ENCODE measurements around the gene OR4D1.

Gene OR4D1

DNA sequence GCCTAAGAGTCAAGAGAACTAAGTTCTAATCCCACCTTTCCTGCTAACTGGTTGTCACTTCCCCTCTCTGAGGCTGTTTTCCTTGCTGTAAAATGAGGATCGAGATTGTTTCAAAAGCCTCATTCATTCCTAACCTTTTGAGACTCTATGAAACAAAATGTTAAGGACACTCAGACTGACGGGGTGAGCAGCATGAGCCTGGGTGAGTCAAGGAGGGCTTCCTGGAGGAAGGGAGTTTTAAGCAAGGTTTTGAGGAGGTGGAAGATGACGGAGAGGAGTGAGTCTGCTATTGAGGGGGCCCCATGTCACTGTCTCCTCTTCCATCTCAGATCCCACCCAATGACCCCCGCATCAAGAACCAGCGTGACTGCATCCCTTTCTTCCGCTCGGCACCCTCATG lies 48.4 kb downstream of the OR4D1 start:
- no peaks in the 10 kb centered on the region for H3K9me3 Mint-ChIP-seq
- H3K36me3 Mint-ChIP-seq: no peaks in the 10 kb centered on the region
- no peak for ATAC-seq
- no peak overlapping the region for H3K27ac Mint-ChIP-seq
- H3K4me3 Mint-ChIP-seq: no peak overlapping the region
- H3K27me3 Mint-ChIP-seq: peaks cover 73% of the 10 kb centered on the region
- H3K4me1 Mint-ChIP-seq: peaks cover 6% of the 10 kb centered on the region

DNA sequence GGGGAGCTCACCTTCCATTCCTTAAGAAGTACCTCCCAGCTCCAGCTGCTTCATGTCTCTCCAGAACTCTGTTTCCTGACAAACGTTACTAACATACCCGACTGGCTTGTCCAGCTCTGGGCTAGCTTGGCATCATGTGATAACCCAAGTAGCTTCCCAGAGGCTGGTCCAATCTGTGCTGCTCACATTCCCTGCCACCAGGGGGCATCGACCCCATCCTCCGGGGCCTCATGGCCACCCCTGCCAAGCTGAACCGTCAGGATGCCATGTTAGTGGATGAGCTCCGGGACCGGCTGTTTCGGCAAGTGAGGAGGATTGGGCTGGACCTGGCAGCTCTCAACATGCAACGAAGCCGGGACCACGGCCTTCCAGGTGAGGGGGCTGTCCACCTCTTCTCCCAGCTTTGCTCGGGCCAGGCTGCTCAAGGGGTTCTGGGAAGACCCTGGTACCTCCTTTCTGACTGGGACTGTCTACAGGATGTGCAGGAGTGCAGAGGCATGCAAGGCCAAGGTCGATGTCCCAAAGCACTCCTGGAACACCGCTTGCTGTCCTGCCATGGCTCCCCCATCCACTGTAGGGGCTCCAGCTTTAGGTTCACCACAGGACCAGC lies 51.9 kb downstream of the OR4D1 start:
- H3K27ac Mint-ChIP-seq: no peak overlapping the region
- H3K27me3 Mint-ChIP-seq: peaks cover 46% of the 10 kb centered on the region
- peaks cover 6% of the 10 kb centered on the region for H3K4me1 Mint-ChIP-seq
- peak; percentile 82 for ATAC-seq
- H3K4me3 Mint-ChIP-seq: peak overlapping the region; percentile 13
- no peaks in the 10 kb centered on the region for H3K9me3 Mint-ChIP-seq
- H3K36me3 Mint-ChIP-seq: peaks cover 3% of the 10 kb centered on the region

DNA sequence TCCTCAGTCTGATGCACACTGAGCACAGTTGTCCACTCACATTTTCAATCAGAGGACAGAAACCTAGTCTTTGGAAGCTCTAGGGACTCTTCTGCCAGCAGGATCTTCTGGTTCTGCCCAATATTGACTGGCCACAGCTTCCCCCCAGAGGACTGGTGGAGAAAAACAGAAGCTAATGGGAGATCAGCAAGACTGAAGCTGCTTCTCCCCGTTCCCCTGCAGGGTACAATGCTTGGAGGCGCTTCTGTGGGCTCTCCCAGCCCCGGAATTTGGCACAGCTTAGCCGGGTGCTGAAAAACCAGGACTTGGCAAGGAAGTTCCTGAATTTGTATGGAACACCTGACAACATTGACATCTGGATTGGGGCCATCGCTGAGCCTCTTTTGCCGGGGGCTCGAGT lies 54.7 kb downstream of the OR4D1 start:
- Mint-ChIP-seq H3K4me1 (peaks cover 6% of the 10 kb centered on the region), H3K9me3 (no peaks in the 10 kb centered on the region), H3K27ac (no peak overlapping the region), H3K36me3 (peaks cover 18% of the 10 kb centered on the region), H3K27me3 (peaks cover 25% of the 10 kb centered on the region), H3K4me3 (no peak overlapping the region)
- ATAC-seq: no peak

DNA sequence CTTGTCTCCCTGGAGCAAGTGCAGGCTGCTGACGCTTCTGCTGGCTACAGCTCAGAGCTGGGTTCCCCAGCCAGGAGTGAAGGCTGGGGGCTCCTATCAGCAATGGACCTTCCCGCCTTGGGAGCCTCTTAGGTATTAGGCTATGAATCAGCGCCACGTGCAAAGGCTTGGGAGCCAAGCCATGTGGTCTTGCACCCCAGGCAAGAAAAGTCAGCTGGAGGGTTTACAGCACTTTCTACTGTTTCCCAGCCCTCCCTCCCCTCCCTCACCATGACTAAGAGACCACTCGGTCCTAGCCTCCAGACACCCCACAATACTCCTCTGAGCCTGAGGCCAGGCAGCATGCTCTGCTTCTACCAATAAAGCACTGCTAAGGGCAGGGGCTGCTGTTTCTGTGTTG lies 56.6 kb downstream of the OR4D1 start:
- Mint-ChIP-seq H3K27me3 (peaks cover 7% of the 10 kb centered on the region), H3K27ac (no peak overlapping the region), H3K4me3 (no peak overlapping the region), H3K36me3 (peaks cover 34% of the 10 kb centered on the region), H3K9me3 (no peaks in the 10 kb centered on the region), H3K4me1 (peaks cover 6% of the 10 kb centered on the region)
- no peak for ATAC-seq

DNA sequence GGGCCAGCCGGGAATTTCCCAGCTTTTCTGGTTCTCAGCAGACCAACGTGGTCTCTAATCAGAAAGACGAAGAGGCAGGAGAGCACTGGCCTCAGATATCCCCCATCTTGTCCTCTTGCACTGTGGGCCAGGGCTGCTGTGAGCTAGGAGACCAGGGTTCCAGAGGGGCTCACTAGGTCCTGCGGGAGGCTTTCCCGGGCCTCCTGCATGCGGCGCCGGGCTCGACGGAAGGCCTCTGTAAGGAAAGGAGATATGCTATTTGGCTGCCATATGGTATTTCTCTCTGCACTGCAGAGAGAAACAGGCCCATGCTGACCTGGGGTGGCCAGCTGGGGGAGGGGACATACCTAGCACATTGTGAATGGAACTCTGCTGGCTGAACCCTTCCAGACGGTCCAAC lies 57.8 kb downstream of the OR4D1 start:
- Mint-ChIP-seq H3K4me1 (no peaks in the 10 kb centered on the region), H3K4me3 (no peak overlapping the region), H3K27ac (no peak overlapping the region), H3K27me3 (no peaks in the 10 kb centered on the region), H3K9me3 (no peaks in the 10 kb centered on the region), H3K36me3 (peaks cover 45% of the 10 kb centered on the region)
- ATAC-seq: no peak

DNA sequence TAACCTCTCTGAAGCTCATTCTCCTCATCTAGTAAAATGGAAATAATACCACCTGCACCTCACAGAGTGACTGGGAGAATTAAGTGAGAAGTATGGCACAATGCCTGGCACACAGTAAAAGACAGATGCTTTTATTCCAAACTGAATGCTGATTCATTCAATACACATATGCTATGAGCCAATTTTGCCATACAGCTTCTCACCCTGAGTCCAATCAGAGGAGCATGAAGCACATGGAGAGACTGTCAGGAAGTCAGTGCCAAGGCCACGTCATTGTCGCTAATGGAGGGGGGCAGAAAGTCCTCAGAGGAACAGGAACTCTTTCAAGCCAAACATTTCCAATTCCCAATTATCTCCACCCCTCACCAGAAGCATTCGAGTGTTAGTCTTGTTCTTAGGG lies 59.3 kb downstream of the OR4D1 start:
- ATAC-seq: no peak
- Mint-ChIP-seq H3K9me3 (no peaks in the 10 kb centered on the region), H3K4me1 (no peaks in the 10 kb centered on the region), H3K27me3 (no peaks in the 10 kb centered on the region), H3K27ac (no peak overlapping the region), H3K4me3 (no peak overlapping the region), H3K36me3 (peaks cover 52% of the 10 kb centered on the region)

DNA sequence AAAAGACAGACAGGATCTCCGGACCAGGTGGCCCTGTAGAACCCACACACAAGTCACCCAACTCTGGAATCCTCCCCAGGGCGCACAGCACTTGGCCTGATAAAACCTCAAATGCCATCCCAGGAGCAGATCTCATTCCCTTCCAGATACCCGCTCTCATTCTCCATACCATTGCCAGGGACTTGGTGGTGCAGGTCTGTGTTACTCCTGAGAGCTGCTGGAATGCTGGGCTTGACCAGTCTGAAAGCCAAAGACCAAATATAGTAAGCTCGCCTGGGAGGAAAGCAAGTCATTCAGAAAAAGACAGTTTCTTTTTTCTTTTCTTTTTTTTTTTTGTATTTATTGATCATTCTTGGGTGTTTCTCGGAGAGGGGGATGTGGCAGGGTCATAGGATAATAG lies 60.2 kb downstream of the OR4D1 start:
- Mint-ChIP-seq H3K4me1 (no peaks in the 10 kb centered on the region), H3K4me3 (no peak overlapping the region), H3K36me3 (peaks cover 58% of the 10 kb centered on the region), H3K9me3 (no peaks in the 10 kb centered on the region), H3K27ac (no peak overlapping the region), H3K27me3 (no peaks in the 10 kb centered on the region)
- ATAC-seq: no peak

Data from stimulated activated memory B cell treated with anti-CD40 and anti-IgM and Interleukin-4, amounts not matched to agents 10 μg/mL and 1 μg/mL and 100 μg/mL, for 72 hours (primary cell).